Mesendoderm (in vitro differentiated cells): ENCODE data around the gene CANT1.

Experiments
- DNase-seq: peaks from one replicate; pipeline ENCODE4 v3.0.0; 2013
- H2AK5ac ChIP-seq: 2 replicates; pipeline ENCODE4 v1.6.1; 2013; ENCODE audit warnings: low read length, inconsistent platforms
- H2BK120ac ChIP-seq: 2 replicates; pipeline ENCODE4 v1.6.1; 2013; ENCODE audit warnings: low read depth, mild to moderate bottlenecking, low read length, moderate library complexity, mixed read lengths
- H2BK15ac ChIP-seq: replicated peaks from 2 replicates; pipeline ENCODE4 v1.6.1; 2013; ENCODE audit warnings: low read depth, mild to moderate bottlenecking, moderate library complexity
- H2BK5ac ChIP-seq: 2 replicates; pipeline ENCODE4 v1.6.1; 2013; ENCODE audit warnings: low read length, inconsistent platforms
- H3K18ac ChIP-seq: 2 replicates; pipeline ENCODE4 v1.6.1; 2013; ENCODE audit warnings: mild to moderate bottlenecking, low read length, mixed read lengths
- H3K23ac ChIP-seq: one replicate; pipeline ENCODE4 v1.6.1; 2013; ENCODE audit warnings: low read length
- H3K27ac ChIP-seq: 2 replicates; pipeline ENCODE4 v1.5.1; 2013; ENCODE audit warnings: low read depth, mild to moderate bottlenecking, inconsistent platforms, low read length, moderate library complexity
- H3K27me3 ChIP-seq: 2 replicates; pipeline ENCODE4 v1.6.1; 2013; ENCODE audit warnings: low read length, control low read depth, mild to moderate bottlenecking, inconsistent platforms; ENCODE audit not compliant: insufficient read depth, poor library complexity
- H3K36me3 ChIP-seq: 2 replicates; pipeline ENCODE4 v1.6.1; 2013; ENCODE audit warnings: low read length, inconsistent platforms; ENCODE audit not compliant: control insufficient read depth, insufficient read depth
- H3K4ac ChIP-seq: one replicate; pipeline ENCODE4 v1.6.1; 2013; ENCODE audit warnings: low read depth, mild to moderate bottlenecking, low read length, moderate library complexity
- H3K4me1 ChIP-seq: 2 replicates; pipeline ENCODE4 v1.6.1; 2013; ENCODE audit warnings: low read depth, low read length, inconsistent platforms; ENCODE audit not compliant: control insufficient read depth
- H3K4me2 ChIP-seq: 2 replicates; pipeline ENCODE4 v1.6.1; 2013; ENCODE audit warnings: low read length
- H3K4me3 ChIP-seq: 2 replicates; pipeline ENCODE4 v1.5.1; 2013; ENCODE audit warnings: mild to moderate bottlenecking, low read length
- H3K56ac ChIP-seq: one replicate; pipeline ENCODE4 v1.6.1; 2013; ENCODE audit warnings: low read length
- H3K79me1 ChIP-seq: 2 replicates; pipeline ENCODE4 v1.6.1; 2013; ENCODE audit warnings: low read length, inconsistent platforms
- H3K79me2 ChIP-seq: 2 replicates; pipeline ENCODE4 v1.6.1; 2013; ENCODE audit warnings: mild to moderate bottlenecking, low read length; ENCODE audit not compliant: control insufficient read depth, insufficient read depth
- H3K9ac ChIP-seq: 2 replicates; pipeline ENCODE4 v1.6.1; 2013; ENCODE audit warnings: low read length, inconsistent platforms
- H4K5ac ChIP-seq: one replicate; pipeline ENCODE4 v1.6.1; 2013; ENCODE audit warnings: low read length
- H4K8ac ChIP-seq: one replicate; pipeline ENCODE4 v1.6.1; 2013; ENCODE audit warnings: low read depth, mild to moderate bottlenecking, control low read depth, low read length, moderate library complexity
- WGBS: extraction: QIAGEN DNeasy Blood & Tissue Kit; methylation state at CpG from one replicate; pipeline ENCODE4 v1.1.7; 2013; ENCODE audit warnings: low lambda C conversion rate, missing lambda C conversion rate; ENCODE audit not compliant: insufficient coverage; ENCODE audit errors: extremely low coverage; 5-methylcytosine and 5-hydroxymethylcytosine counted together

The CANT1 gene

GRCh38 chr17:79027925-79028491 lies 18.4 kb upstream of the CANT1 start:
- Histone ChIP-seq H3K18ac (no peak overlapping the region), H3K79me1 (no peaks in the 10 kb centered on the region), H3K27me3 (peaks cover 8% of the 10 kb centered on the region), H3K4ac (no peak overlapping the region), H4K8ac (no peak overlapping the region), H3K56ac (no peak overlapping the region), H3K36me3 (no peaks in the 10 kb centered on the region), H3K23ac (no peak overlapping the region), H2AK5ac (no peak overlapping the region), H3K4me1 (no peaks in the 10 kb centered on the region), H3K4me2 (no peak overlapping the region), H2BK5ac (no peak overlapping the region), H3K27ac (no peak overlapping the region), H4K5ac (no peak overlapping the region), H3K79me2 (no peaks in the 10 kb centered on the region), H2BK15ac (no peak overlapping the region), H3K4me3 (no peak overlapping the region), H2BK120ac (no peak overlapping the region), H3K9ac (no peak overlapping the region)
- DNase-seq = no peak
- WGBS = no CpG with 5 or more reads among the region's 16 CpGs

- Histone ChIP-seq H3K27ac (no peak overlapping the region), H2BK120ac (no peak overlapping the region), H2BK5ac (no peak overlapping the region), H3K79me2 (no peaks in the 10 kb centered on the region), H4K5ac (no peak overlapping the region), H3K36me3 (no peaks in the 10 kb centered on the region), H2BK15ac (no peak overlapping the region), H3K4me3 (no peak overlapping the region), H3K18ac (no peak overlapping the region), H3K4me2 (no peak overlapping the region), H4K8ac (no peak overlapping the region), H3K4me1 (no peaks in the 10 kb centered on the region), H3K79me1 (no peaks in the 10 kb centered on the region), H3K27me3 (peaks cover 8% of the 10 kb centered on the region), H3K9ac (no peak overlapping the region), H3K4ac (no peak overlapping the region), H2AK5ac (no peak overlapping the region), H3K23ac (no peak overlapping the region), H3K56ac (no peak overlapping the region)
- DNase-seq = peak; percentile 58
- WGBS = no CpG with 5 or more reads among the region's 10 CpGs
Observed at GRCh38 chr17:79027274-79027924, 17.8 kb upstream of the CANT1 start.

- H2BK5ac ChIP-seq = no peak overlapping the region
- peaks cover 8% of the 10 kb centered on the region for H3K27me3 ChIP-seq
- no peaks in the 10 kb centered on the region for H3K79me2 ChIP-seq
- H3K4ac ChIP-seq = no peak overlapping the region
- no peak overlapping the region for H3K9ac ChIP-seq
- no peak overlapping the region for H4K8ac ChIP-seq
- no peaks in the 10 kb centered on the region for H3K4me1 ChIP-seq
- no peak overlapping the region for H3K4me3 ChIP-seq
- H3K79me1 ChIP-seq = no peaks in the 10 kb centered on the region
- H3K4me2 ChIP-seq = no peak overlapping the region
- H3K27ac ChIP-seq = no peak overlapping the region
- no peak overlapping the region for H3K56ac ChIP-seq
- H3K18ac ChIP-seq = no peak overlapping the region
- no CpG with 5 or more reads among the region's 16 CpGs for WGBS
- no peak overlapping the region for H2BK15ac ChIP-seq
- H4K5ac ChIP-seq = no peak overlapping the region
- no peaks in the 10 kb centered on the region for H3K36me3 ChIP-seq
- no peak for DNase-seq
- no peak overlapping the region for H3K23ac ChIP-seq
- H2BK120ac ChIP-seq = no peak overlapping the region
- H2AK5ac ChIP-seq = no peak overlapping the region
Observed at GRCh38 chr17:79026376-79027273, 17.1 kb upstream of the CANT1 start.

GRCh38 chr17:79024901-79025737 lies 15.6 kb upstream of the CANT1 start:
- H3K4me1 ChIP-seq = no peaks in the 10 kb centered on the region
- no peak overlapping the region for H3K4me3 ChIP-seq
- no peaks in the 10 kb centered on the region for H3K79me1 ChIP-seq
- H4K5ac ChIP-seq = no peak overlapping the region
- no peak overlapping the region for H3K27ac ChIP-seq
- H3K4ac ChIP-seq = no peak overlapping the region
- no peaks in the 10 kb centered on the region for H3K36me3 ChIP-seq
- H4K8ac ChIP-seq = no peak overlapping the region
- peaks cover 8% of the 10 kb centered on the region for H3K27me3 ChIP-seq
- H3K4me2 ChIP-seq = peak overlapping the region; percentile 83
- H2BK15ac ChIP-seq = no peak overlapping the region
- H3K56ac ChIP-seq = no peak overlapping the region
- no peak for DNase-seq
- H2BK5ac ChIP-seq = no peak overlapping the region
- H2AK5ac ChIP-seq = no peak overlapping the region
- no CpG with 5 or more reads among the region's 31 CpGs for WGBS
- no peaks in the 10 kb centered on the region for H3K79me2 ChIP-seq
- H2BK120ac ChIP-seq = no peak overlapping the region
- no peak overlapping the region for H3K9ac ChIP-seq
- no peak overlapping the region for H3K18ac ChIP-seq
- H3K23ac ChIP-seq = peak overlapping the region; percentile 16

GRCh38 chr17:79023886-79024771 lies 14.6 kb upstream of the CANT1 start, which contains the start of gene C1QTNF1:
Gene C1QTNF1, plus strand, starts transcription at chr17:79024169. Its CDS starts 19,800 bp downstream, at chr17:79043969.
- H3K9ac ChIP-seq = peak within 1 kb of the TSS; percentile 55
- H3K4me2 ChIP-seq = peak within 1 kb of the TSS; percentile 83
- H3K18ac ChIP-seq = no peak within 1 kb of the TSS
- H2BK15ac ChIP-seq = no peak within 1 kb of the TSS
- WGBS = no CpG with 5 or more reads among the region's 77 CpGs
- peak; percentile 61 for DNase-seq
- H2BK120ac ChIP-seq = no peak within 1 kb of the TSS
- H3K4me1 ChIP-seq = peaks cover 2% of the 10 kb centered on the region
- no peak within 1 kb of the TSS for H2BK5ac ChIP-seq
- H3K23ac ChIP-seq = peak within 1 kb of the TSS; percentile 34
- H3K27me3 ChIP-seq = peaks cover 8% of the 10 kb centered on the region
- H4K8ac ChIP-seq = no peak within 1 kb of the TSS
- no peaks in the 10 kb centered on the region for H3K36me3 ChIP-seq
- H2AK5ac ChIP-seq = no peak within 1 kb of the TSS
- peak within 1 kb of the TSS; percentile 82 for H3K56ac ChIP-seq
- no peaks in the 10 kb centered on the region for H3K79me2 ChIP-seq
- peak within 1 kb of the TSS; percentile 37 for H3K4me3 ChIP-seq
- no peak within 1 kb of the TSS for H3K4ac ChIP-seq
- H3K27ac ChIP-seq = no peak within 1 kb of the TSS
- H3K79me1 ChIP-seq = no peaks in the 10 kb centered on the region
- no peak within 1 kb of the TSS for H4K5ac ChIP-seq
